ENCODE data around the gene RIOK2.
A peak's percentile ranks its signal among the peaks of the same experiment; 100 is the strongest.

RIOK2 gene

GRCh38 chr5:97131139-97131710, 51.8 kb downstream of the RIOK2 start:
- no peak for TF ChIP-seq ZNF8 (CRISPR knock-in tag; IDR thresholded peaks at IDR 0.05)
- TF ChIP-seq ARNTL (CRISPR knock-in tag; IDR thresholded peaks at IDR 0.05; ENCODE audit: borderline replicate concordance, low read depth), result no peak
- TF ChIP-seq OSR1 (CRISPR knock-in tag; IDR thresholded peaks at IDR 0.05), result no peak
- no peak for TF ChIP-seq BACH2 (CRISPR knock-in tag; IDR thresholded peaks at IDR 0.05; ENCODE audit: borderline replicate concordance)
- no peak for TF ChIP-seq SNAI2 (CRISPR knock-in tag; IDR thresholded peaks at IDR 0.05)
- no peak for TF ChIP-seq ZC3H10 (CRISPR knock-in tag; IDR thresholded peaks at IDR 0.05)
- no peak for TF ChIP-seq RARB (CRISPR knock-in tag; IDR thresholded peaks at IDR 0.05)
- TF ChIP-seq TOX (CRISPR knock-in tag; IDR thresholded peaks at IDR 0.05; ENCODE audit: borderline replicate concordance), result no peak
- no peak for TF ChIP-seq ZFP3 (CRISPR knock-in tag; IDR thresholded peaks at IDR 0.05)
- TF ChIP-seq PPARA (CRISPR knock-in tag; IDR thresholded peaks at IDR 0.05; ENCODE audit: borderline replicate concordance), result no peak
- TF ChIP-seq ESRRG (CRISPR knock-in tag; IDR thresholded peaks at IDR 0.05), result no peak
- TF ChIP-seq, protein P1, sequence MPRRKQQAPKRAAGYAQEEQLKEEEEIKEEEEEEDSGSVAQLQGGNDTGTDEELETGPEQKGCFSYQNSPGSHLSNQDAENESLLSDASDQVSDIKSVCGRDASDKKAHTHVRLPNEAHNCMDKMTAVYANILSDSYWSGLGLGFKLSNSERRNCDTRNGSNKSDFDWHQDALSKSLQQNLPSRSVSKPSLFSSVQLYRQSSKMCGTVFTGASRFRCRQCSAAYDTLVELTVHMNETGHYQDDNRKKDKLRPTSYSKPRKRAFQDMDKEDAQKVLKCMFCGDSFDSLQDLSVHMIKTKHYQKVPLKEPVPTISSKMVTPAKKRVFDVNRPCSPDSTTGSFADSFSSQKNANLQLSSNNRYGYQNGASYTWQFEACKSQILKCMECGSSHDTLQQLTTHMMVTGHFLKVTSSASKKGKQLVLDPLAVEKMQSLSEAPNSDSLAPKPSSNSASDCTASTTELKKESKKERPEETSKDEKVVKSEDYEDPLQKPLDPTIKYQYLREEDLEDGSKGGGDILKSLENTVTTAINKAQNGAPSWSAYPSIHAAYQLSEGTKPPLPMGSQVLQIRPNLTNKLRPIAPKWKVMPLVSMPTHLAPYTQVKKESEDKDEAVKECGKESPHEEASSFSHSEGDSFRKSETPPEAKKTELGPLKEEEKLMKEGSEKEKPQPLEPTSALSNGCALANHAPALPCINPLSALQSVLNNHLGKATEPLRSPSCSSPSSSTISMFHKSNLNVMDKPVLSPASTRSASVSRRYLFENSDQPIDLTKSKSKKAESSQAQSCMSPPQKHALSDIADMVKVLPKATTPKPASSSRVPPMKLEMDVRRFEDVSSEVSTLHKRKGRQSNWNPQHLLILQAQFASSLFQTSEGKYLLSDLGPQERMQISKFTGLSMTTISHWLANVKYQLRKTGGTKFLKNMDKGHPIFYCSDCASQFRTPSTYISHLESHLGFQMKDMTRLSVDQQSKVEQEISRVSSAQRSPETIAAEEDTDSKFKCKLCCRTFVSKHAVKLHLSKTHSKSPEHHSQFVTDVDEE (CRISPR knock-in tag; IDR thresholded peaks at IDR 0.05), result no peak
- ATAC-seq, result peak; percentile 21; the same call in 2 of the 3 replicates

DNA sequence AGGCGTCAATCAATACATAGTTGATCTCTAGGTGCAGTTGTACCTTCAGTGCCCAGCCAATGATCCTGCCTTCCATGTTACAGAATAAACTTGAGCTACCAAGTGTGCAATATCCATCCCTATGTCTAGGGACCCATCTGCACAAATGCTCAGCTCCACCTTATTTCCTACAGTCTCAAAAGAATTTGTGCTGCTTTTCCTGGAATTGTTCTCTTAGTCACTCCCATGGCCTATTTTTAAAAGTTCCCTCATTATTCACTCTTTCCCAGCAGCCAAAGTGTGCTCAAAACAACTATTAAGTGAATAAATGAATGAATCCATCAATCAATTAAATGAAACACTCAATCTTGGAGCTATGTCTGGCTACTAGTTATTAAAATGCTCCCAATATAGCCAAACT, 55.3 kb downstream of the RIOK2 start:
- no peak for ATAC-seq
- TF ChIP-seq POU6F1 (CRISPR knock-in tag; IDR thresholded peaks at IDR 0.05; ENCODE audit: borderline replicate concordance, low read depth) (no peak), ARNTL (CRISPR knock-in tag; IDR thresholded peaks at IDR 0.05; ENCODE audit: borderline replicate concordance, low read depth) (no peak), ZFP30 (CRISPR knock-in tag; IDR thresholded peaks at IDR 0.05) (no peak), SNAI2 (CRISPR knock-in tag; IDR thresholded peaks at IDR 0.05) (no peak), RARB (CRISPR knock-in tag; IDR thresholded peaks at IDR 0.05) (no peak), ISL1 (CRISPR knock-in tag; IDR thresholded peaks at IDR 0.05) (no peak), ZFP3 (CRISPR knock-in tag; IDR thresholded peaks at IDR 0.05) (no peak), OSR1 (CRISPR knock-in tag; IDR thresholded peaks at IDR 0.05) (no peak)
- TF ChIP-seq, protein P1 (CRISPR knock-in tag; IDR thresholded peaks at IDR 0.05), result no peak
- TF ChIP-seq, protein P2, sequence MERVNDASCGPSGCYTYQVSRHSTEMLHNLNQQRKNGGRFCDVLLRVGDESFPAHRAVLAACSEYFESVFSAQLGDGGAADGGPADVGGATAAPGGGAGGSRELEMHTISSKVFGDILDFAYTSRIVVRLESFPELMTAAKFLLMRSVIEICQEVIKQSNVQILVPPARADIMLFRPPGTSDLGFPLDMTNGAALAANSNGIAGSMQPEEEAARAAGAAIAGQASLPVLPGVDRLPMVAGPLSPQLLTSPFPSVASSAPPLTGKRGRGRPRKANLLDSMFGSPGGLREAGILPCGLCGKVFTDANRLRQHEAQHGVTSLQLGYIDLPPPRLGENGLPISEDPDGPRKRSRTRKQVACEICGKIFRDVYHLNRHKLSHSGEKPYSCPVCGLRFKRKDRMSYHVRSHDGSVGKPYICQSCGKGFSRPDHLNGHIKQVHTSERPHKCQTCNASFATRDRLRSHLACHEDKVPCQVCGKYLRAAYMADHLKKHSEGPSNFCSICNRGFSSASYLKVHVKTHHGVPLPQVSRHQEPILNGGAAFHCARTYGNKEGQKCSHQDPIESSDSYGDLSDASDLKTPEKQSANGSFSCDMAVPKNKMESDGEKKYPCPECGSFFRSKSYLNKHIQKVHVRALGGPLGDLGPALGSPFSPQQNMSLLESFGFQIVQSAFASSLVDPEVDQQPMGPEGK (CRISPR knock-in tag; IDR thresholded peaks at IDR 0.05; ENCODE audit: borderline replicate concordance), result no peak

DNA sequence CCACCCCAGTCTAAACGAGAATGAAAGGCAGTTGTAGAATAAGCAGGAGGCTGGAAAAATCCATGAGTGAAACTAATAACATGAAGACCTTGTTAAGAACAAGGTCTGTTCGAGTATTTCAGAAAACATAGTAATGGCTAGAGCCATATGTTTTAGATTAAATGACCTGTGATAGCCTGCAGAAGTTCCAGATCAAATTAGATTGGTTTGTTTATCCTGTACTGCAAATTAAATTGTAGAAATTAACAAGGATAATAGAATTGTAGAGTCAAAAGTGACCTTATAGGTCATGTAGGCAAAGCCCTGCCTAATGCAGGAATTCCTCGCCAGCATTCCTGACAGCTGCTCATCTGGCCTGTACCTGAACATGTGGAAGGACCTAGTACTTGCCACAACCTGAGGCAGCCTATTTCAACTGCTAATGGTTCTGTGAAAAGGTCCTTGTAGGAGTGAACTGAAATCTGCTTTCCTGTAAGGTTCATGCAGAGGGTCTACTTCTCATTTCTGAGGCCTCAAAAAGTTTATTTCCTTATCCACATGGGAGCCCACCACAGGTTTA, 57.8 kb downstream of the RIOK2 start:
- ATAC-seq, result peak; percentile 75
- no peak for TF ChIP-seq PPARA (CRISPR knock-in tag; IDR thresholded peaks at IDR 0.05; ENCODE audit: borderline replicate concordance)
- 0 out of 2 replicates have a peak, but pooled peaks have one; percentile 35 for TF ChIP-seq ZNF8 (CRISPR knock-in tag; IDR thresholded peaks at IDR 0.05)
- TF ChIP-seq, protein P3, sequence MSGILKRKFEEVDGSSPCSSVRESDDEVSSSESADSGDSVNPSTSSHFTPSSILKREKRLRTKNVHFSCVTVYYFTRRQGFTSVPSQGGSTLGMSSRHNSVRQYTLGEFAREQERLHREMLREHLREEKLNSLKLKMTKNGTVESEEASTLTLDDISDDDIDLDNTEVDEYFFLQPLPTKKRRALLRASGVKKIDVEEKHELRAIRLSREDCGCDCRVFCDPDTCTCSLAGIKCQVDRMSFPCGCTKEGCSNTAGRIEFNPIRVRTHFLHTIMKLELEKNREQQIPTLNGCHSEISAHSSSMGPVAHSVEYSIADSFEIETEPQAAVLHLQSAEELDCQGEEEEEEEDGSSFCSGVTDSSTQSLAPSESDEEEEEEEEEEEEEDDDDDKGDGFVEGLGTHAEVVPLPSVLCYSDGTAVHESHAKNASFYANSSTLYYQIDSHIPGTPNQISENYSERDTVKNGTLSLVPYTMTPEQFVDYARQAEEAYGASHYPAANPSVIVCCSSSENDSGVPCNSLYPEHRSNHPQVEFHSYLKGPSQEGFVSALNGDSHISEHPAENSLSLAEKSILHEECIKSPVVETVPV (CRISPR knock-in tag; IDR thresholded peaks at IDR 0.05), result peak; percentile 90
- TF ChIP-seq TOX (CRISPR knock-in tag; IDR thresholded peaks at IDR 0.05; ENCODE audit: borderline replicate concordance), result no peak
- peak; percentile 86 for TF ChIP-seq ISL1 (CRISPR knock-in tag; IDR thresholded peaks at IDR 0.05)
- TF ChIP-seq SNAI2 (CRISPR knock-in tag; IDR thresholded peaks at IDR 0.05), result peak; percentile 82
- TF ChIP-seq ZNF565 (CRISPR knock-in tag; conservative IDR thresholded peaks at IDR 0.05; ENCODE audit: low read depth), result 0 out of 2 replicates have a peak, but pooled peaks have one; percentile 33
- TF ChIP-seq ESRRG (CRISPR knock-in tag; IDR thresholded peaks at IDR 0.05), result no peak
- 0 out of 2 replicates have a peak, but pooled peaks have one; percentile 35 for TF ChIP-seq BACH2 (CRISPR knock-in tag; IDR thresholded peaks at IDR 0.05; ENCODE audit: borderline replicate concordance)
- TF ChIP-seq ZFP30 (CRISPR knock-in tag; IDR thresholded peaks at IDR 0.05), result 0 out of 2 replicates have a peak, but pooled peaks have one; percentile 25
- no peak for TF ChIP-seq ARNTL (CRISPR knock-in tag; IDR thresholded peaks at IDR 0.05; ENCODE audit: borderline replicate concordance, low read depth)
- TF ChIP-seq ZC3H10 (CRISPR knock-in tag; IDR thresholded peaks at IDR 0.05), result no peak
- no peak for TF ChIP-seq CSDC2 (CRISPR knock-in tag; IDR thresholded peaks at IDR 0.05)
- TF ChIP-seq ZFP3 (CRISPR knock-in tag; IDR thresholded peaks at IDR 0.05), result no peak
- TF ChIP-seq ZNF70 (CRISPR knock-in tag; IDR thresholded peaks at IDR 0.05), result peak; percentile 48; the same call in 1 of the 2 replicates
- no peak; the same call in 1 of the 2 replicates for TF ChIP-seq POU6F1 (CRISPR knock-in tag; IDR thresholded peaks at IDR 0.05; ENCODE audit: borderline replicate concordance, low read depth)
- TF ChIP-seq TCF4 (CRISPR knock-in tag; IDR thresholded peaks at IDR 0.05; ENCODE audit: borderline replicate concordance), result peak; percentile 99
